RKO (cell line): ENCODE data around the gene FIGNL1.

ENCODE experiments used
- DNase-seq: peaks from one replicate; pipeline ENCODE4 v3.0.0-alpha.2; 2016; ENCODE audit warnings: low spot score

FIGNL1 gene

DNA sequence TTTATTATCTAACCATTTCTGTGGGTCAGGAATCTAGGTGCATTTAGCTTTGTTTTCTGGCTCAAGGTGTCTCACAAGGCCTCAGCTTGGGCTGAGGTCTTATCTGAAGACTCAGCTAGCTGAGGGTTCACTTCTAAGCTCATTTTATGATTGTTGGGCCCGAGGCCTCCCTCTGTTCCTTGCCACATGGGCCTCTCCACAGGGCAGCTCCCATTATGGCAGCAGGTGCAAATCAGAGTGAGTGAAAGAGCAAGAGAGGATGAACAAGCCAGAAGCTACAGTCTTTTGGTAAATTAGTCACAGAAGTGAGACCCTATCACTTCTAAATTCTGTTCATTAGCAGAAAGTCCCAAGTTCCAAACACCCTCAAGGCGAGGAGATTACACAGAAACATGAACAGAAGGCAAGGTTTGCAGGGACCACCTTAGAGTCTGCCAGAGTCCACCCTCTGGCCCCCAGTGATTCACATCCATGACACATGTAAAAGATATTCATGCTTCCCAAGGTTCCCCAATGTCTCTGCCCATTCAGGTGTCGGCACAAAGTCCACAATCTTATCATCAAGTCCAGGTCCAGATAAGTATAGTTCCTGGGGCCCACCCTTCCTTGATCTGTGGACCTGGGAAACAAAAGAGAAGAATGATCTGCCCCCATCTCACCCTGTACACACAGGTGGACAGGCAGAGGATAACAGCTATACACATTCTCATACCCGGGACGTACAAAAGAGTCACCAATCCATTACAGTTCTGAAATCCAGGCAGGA is 23.7 kb downstream of the FIGNL1 start:
- DNase-seq = no peak

GRCh38 chr7:50425318-50425717 is 24.8 kb downstream of the FIGNL1 start:
- DNase-seq = no peak

DNA sequence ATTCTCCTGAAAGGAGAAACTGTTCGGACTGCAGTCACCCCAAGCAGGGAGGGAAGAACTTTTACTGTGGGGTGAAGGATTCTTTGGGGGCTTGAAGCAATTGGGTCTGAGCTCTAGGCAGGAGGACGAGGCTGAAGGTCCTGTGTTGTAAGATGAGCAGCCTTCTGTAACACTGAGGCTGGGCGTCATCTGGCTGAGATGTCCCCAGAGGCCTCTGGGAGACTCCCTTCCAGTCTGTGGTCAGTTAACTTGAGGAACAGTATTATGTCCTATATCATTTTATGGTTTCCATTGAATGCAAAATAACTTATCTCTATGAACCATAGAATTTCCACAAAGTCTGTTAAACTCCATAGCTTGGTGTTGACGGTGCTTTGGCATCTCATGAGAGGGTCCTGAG is 26.3 kb downstream of the FIGNL1 start:
- DNase-seq = no peak

- DNase-seq = no peak
These were observed 27.3 kb downstream of the FIGNL1 start for GRCh38 chr7:50422858-50423257.

DNA sequence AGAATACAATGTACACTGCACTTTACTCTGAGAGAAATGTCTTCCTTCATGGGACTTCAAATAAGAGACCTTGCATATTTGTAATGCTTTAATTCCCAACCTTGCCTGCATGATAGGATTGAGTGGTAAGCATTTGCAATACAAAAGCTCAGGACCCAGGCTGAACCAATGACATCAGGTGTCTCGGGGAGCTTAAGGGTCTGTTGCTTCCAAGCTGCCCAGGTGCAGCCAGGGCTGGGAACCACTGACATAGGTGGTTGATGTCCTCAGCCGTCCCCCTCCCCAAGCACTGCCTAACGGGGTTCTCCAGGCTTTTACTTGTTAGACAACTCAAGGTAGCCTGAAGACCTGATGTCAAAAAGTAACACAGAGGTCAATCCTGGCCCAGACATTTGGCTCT is 29.1 kb downstream of the FIGNL1 start:
- DNase-seq = no peak

- no peak for DNase-seq
These were observed 31.4 kb downstream of the FIGNL1 start for GRCh38 chr7:50418526-50419290.

DNA sequence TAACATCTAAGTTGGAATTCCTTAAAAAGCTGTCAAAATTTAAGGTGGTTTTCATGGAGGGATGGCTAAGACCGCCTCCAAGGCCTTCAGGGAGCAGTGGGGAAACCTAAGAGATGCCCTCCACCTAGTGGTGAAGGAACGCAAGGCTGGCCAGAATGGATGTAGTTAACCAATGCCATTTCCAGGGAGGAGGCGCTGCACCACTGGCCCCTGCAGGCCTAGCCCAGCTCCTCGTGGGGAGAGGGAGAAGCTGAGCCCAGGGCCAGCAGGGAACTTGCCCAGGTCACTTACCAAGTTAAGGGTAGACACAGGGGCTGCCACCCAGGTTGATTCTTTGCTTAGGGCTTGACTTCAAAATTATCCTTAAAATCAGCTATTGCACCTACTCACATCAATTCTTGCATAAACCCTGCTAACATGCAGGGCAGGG is 32.0 kb downstream of the FIGNL1 start:
- peak; percentile 86 for DNase-seq

GRCh38 chr7:50416527-50417182 is 33.5 kb downstream of the FIGNL1 start:
- DNase-seq = no peak

DNA sequence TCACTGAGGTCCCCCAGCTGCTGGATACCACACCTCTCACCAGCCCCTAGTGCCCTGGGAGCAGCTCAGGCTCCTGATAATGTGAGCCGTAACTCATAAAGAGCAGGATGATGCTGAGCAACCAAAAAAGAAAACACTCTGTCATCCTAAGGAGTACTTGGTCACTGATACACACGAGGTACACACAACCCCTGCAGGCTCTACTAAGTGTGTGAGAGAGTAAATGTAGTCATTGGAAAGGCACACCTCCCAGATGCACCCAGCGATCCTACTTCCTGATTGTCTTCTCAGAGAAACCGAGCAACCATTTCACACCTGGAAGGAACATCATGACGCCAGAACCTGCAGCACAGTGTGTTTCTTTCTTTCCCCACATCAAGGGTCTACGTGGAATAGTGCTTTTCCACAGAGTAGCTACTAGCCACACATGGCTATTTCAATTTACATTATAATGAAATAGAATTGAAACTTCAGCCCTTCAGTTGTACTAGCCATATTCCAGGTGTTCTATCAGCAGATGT is 34.2 kb downstream of the FIGNL1 start:
- DNase-seq = no peak

DNA sequence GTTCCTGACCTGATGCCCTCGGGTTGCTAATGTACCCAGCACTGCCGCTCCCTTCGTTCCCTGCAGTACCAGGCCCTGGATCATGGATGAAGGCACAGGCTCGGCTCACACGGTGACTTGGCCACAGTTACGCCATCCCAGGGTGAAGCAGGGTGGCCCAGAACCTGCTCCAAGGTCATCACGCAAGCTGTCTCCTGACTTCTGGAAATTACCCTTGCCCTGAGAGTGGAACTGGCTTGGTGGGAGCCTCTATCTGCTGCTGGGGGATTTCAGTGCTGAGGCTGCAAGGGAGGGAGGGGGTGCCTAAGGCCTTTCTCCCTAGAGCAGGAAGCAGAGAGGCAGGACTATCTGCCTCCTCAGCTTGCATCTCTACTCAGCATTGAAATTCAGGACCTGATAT is 36.6 kb downstream of the FIGNL1 start:
- no peak for DNase-seq

- DNase-seq = no peak
These were observed 37.2 kb downstream of the FIGNL1 start for GRCh38 chr7:50412973-50413372.

- DNase-seq = no peak
These were observed 38.8 kb downstream of the FIGNL1 start for GRCh38 chr7:50411332-50411731.

DNA sequence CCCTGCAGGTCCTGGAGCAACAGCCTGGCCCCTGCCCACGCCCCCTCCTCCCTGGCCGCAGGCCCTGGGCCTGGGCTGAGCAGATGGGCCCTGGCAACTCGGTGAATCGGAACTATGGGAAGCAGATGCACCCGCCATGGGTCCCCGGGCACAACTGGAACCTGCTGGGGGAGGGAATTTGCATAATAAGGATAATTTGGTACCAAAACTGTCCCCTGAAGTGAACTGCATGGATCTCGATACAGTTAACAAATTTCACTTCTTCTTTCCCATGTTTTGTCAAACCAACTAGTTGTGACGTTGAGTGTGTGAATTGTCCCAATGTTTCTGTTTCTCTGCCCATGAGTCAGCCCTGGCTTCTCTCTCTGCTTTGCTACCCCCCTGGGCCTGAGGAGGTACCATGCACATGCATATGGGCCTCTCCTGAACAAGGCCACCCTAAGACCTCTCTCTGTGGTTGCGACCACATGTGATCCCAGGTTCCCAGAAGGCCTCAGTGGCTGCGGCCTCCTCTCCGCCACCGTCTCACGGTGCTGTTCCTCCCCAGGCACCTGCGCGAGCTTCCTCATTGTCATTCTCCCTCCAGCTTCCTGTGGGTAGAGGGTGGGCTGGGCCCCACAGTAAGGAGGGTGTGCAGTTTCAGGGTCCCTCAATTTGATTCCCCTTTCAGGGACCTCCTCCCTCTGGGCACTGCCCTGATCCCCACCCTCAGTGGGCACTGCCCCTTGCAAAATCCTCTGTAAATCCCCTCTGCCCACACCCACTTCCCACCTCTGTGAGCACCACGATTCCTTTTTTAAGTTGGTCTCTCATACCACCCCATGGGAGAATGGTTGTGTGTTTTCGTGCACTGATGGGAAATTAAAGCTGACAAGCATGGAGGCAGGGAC is 40.0 kb downstream of the FIGNL1 start:
- DNase-seq = no peak

GRCh38 chr7:50406935-50407334 is 43.2 kb downstream of the FIGNL1 start:
- DNase-seq = no peak

DNA sequence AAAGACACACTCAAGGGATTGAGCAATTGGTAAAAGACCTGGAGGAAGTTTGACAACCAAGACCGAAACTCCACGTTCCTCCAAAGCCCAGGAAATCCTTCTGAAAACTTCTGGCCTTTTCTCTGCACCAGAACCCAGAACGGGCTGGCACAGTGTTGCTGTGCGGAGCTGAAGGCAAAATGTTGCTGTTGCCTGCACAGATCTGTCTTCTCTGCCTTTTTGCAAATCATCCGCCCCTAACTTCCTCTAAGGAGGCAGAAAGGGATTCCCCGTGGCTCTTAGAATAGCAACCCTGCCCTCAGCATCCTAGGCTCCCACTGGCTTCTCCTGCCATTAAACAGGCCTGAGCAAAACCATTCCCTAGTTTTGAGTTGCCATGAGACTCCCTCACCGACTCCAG is 44.9 kb downstream of the FIGNL1 start:
- DNase-seq = no peak

- DNase-seq = peak; percentile 1
These were observed 45.8 kb downstream of the FIGNL1 start for GRCh38 chr7:50404392-50404791.

DNA sequence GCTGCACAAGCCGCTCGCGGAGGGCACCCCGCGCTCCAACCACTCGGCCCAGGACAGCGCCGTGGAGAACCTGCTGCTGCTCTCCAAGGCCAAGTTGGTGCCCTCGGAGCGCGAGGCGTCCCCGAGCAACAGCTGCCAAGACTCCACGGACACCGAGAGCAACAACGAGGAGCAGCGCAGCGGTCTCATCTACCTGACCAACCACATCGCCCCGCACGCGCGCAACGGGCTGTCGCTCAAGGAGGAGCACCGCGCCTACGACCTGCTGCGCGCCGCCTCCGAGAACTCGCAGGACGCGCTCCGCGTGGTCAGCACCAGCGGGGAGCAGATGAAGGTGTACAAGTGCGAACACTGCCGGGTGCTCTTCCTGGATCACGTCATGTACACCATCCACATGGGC is 50.0 kb downstream of the FIGNL1 start:
- DNase-seq = no peak

DNA sequence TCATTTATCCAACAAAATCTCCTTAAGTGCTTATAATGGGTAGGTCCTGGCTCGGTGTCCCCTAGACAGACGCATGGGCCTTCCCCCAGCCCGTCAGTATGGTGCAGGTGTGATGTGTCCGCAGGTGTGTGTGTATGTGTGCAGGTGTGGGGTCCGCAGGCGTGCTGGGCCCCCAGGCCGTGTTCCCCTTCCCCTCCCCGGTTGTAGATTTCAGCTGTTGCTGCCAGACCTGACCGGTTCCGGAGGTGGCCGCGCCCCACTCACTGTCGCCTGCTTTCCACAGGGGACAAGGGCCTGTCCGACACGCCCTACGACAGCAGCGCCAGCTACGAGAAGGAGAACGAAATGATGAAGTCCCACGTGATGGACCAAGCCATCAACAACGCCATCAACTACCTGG is 50.5 kb downstream of the FIGNL1 start:
- DNase-seq = no peak

- no peak for DNase-seq
These were observed 50.9 kb downstream of the FIGNL1 start for GRCh38 chr7:50399206-50399605.

GRCh38 chr7:50397971-50398324 is 52.2 kb downstream of the FIGNL1 start:
- DNase-seq = no peak

- no peak for DNase-seq
These were observed 52.7 kb downstream of the FIGNL1 start for GRCh38 chr7:50397320-50397970.
